DOHH2 (cell line): Measurements from ENCODE around the gene SLC6A6.

ENCODE experiments used
- H3F3A ChIP-seq: fragments of 200-600 bp; sonication (generic), shearing (Covaris generic); 2 replicates; pipeline ENCODE4 v1.6.0; 2016; ENCODE audit warnings: antibody characterized with exemption, mild to moderate bottlenecking; ENCODE audit not compliant: control insufficient read depth, insufficient read depth
- H3K27ac ChIP-seq: fragments of 200-600 bp; sonication (generic); 2 replicates; pipeline ENCODE4 v1.5.1; 2014; ENCODE audit warnings: low read depth, mild to moderate bottlenecking, low read length, moderate library complexity
- H3K27me3 ChIP-seq: fragments of 200-600 bp; sonication (generic); 2 replicates; pipeline ENCODE4 v1.6.1; 2014; ENCODE audit warnings: mild to moderate bottlenecking, low read length, mixed read lengths; ENCODE audit not compliant: control insufficient read depth
- H3K36me3 ChIP-seq: fragments of 200-600 bp; sonication (generic); 2 replicates; pipeline ENCODE4 v1.6.1; 2014; ENCODE audit warnings: mild to moderate bottlenecking, low read length, moderate library complexity, mixed read lengths; ENCODE audit not compliant: control insufficient read depth
- H3K4me1 ChIP-seq: fragments of 200-600 bp; sonication (generic); 2 replicates; pipeline ENCODE4 v1.6.1; 2014; ENCODE audit warnings: mild to moderate bottlenecking, low read length, mixed read lengths; ENCODE audit not compliant: control insufficient read depth
- H3K4me2 ChIP-seq: fragments of 200-600 bp; sonication (generic); 2 replicates; pipeline ENCODE4 v1.6.0; 2014; ENCODE audit warnings: mild to moderate bottlenecking, low read length, moderate library complexity
- H3K4me3 ChIP-seq: fragments of 200-600 bp; sonication (generic); 2 replicates; pipeline ENCODE4 v1.5.1; 2014; ENCODE audit warnings: mild to moderate bottlenecking, low read length, mixed read lengths
- H3K79me2 ChIP-seq: fragments of 200-600 bp; sonication (generic); 2 replicates; pipeline ENCODE4 v1.6.1; 2014; ENCODE audit warnings: mild to moderate bottlenecking, low read length, mixed read lengths; ENCODE audit not compliant: control insufficient read depth
- H3K9me2 ChIP-seq: fragments of 200-600 bp; sonication (generic); replicated peaks from 2 replicates; pipeline ENCODE4 v1.6.1; 2014; ENCODE audit warnings: mild to moderate bottlenecking, low read length, mixed read lengths; ENCODE audit not compliant: control insufficient read depth
- H3K9me3 ChIP-seq: fragments of 200-600 bp; sonication (generic); 2 replicates; pipeline ENCODE4 v1.6.1; 2014; ENCODE audit warnings: antibody characterized with exemption, low read length, mixed read lengths; ENCODE audit not compliant: control insufficient read depth, insufficient read depth
- H4K20me1 ChIP-seq: fragments of 200-600 bp; sonication (generic); 2 replicates; pipeline ENCODE4 v1.6.0; 2014; ENCODE audit warnings: low read depth, mild to moderate bottlenecking, antibody characterized with exemption, low read length, moderate library complexity; ENCODE audit not compliant: control insufficient read depth, insufficient read depth
- EZH2phosphoT487 ChIP-seq: fragments of 200-600 bp; sonication (generic); IDR thresholded peaks from 2 replicates; pipeline ENCODE4 v1.6.1; 2017; ENCODE audit warnings: borderline replicate concordance, mild to moderate bottlenecking, antibody characterized with exemption, low read length, moderate library complexity, mixed read lengths
- TF ChIP-seq, protein P1 (sequence below): fragments of 200-600 bp; sonication (generic); IDR thresholded peaks from one replicate; pipeline ENCODE4 v1.5.1; 2014; ENCODE audit warnings: antibody characterized with exemption, mild to moderate bottlenecking, low read depth, low read length; ENCODE audit not compliant: poor library complexity, severe bottlenecking

Gene SLC6A6

DNA sequence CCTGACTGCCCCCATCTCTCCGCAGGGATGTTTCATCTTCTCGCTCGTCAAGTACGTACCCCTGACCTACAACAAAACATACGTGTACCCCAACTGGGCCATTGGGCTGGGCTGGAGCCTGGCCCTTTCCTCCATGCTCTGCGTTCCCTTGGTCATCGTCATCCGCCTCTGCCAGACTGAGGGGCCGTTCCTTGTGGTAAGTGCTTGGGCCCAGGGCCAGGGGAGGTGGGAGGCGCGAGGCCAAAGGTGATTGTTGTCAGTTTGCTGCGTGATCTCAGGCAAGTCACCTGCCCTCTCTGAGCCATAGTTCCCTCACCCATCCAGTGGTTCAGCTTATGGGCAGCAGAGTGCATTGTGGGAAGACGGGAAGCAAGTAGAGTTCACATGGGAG is 79.2 kb downstream of the SLC6A6 start:
- H3K79me2 ChIP-seq: no peaks in the 10 kb centered on the region
- no peaks in the 10 kb centered on the region for H3K9me3 ChIP-seq
- no peak overlapping the region for H3K27ac ChIP-seq
- H3K4me3 ChIP-seq: no peak overlapping the region
- H3F3A ChIP-seq: no peaks in the 10 kb centered on the region
- H3K4me1 ChIP-seq: no peaks in the 10 kb centered on the region
- H3K4me2 ChIP-seq: no peak overlapping the region
- H3K9me2 ChIP-seq: no peaks in the 10 kb centered on the region
- peaks cover 85% of the 10 kb centered on the region for H3K36me3 ChIP-seq
- H3K27me3 ChIP-seq: no peaks in the 10 kb centered on the region
- no peak for TF ChIP-seq EZH2phosphoT487
- TF ChIP-seq, protein P1, sequence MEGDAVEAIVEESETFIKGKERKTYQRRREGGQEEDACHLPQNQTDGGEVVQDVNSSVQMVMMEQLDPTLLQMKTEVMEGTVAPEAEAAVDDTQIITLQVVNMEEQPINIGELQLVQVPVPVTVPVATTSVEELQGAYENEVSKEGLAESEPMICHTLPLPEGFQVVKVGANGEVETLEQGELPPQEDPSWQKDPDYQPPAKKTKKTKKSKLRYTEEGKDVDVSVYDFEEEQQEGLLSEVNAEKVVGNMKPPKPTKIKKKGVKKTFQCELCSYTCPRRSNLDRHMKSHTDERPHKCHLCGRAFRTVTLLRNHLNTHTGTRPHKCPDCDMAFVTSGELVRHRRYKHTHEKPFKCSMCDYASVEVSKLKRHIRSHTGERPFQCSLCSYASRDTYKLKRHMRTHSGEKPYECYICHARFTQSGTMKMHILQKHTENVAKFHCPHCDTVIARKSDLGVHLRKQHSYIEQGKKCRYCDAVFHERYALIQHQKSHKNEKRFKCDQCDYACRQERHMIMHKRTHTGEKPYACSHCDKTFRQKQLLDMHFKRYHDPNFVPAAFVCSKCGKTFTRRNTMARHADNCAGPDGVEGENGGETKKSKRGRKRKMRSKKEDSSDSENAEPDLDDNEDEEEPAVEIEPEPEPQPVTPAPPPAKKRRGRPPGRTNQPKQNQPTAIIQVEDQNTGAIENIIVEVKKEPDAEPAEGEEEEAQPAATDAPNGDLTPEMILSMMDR: no peak
- no peaks in the 10 kb centered on the region for H4K20me1 ChIP-seq

DNA sequence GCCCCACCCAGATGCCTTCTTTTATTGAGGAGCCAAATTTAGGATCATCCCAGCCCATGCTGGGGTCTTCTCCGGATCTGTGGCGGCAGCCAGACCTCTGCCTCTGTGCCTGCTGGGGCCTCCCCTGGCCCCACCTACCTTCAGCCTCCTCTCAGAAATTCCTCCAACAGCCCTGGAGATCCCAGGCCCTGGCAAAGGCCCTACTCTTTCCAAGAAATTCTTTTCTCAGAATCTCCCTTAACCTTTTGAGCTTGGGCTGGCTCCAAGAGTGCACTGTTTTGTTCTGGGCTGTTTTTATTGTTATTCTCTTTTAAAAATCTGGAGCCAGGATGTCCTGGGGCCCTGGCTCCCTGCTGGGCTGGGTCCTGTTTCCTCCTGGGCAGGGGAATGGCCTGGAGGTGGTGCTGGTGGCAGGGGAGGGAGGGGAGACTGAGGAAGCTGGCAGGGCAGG is 79.9 kb downstream of the SLC6A6 start:
- H3K9me2 ChIP-seq: no peaks in the 10 kb centered on the region
- H3K4me3 ChIP-seq: no peak overlapping the region
- H3K4me2 ChIP-seq: no peak overlapping the region
- no peaks in the 10 kb centered on the region for H3K27me3 ChIP-seq
- no peak overlapping the region for H3K27ac ChIP-seq
- H3F3A ChIP-seq: no peaks in the 10 kb centered on the region
- H3K79me2 ChIP-seq: no peaks in the 10 kb centered on the region
- no peaks in the 10 kb centered on the region for H3K4me1 ChIP-seq
- TF ChIP-seq, protein P1: no peak
- H3K36me3 ChIP-seq: peaks cover 79% of the 10 kb centered on the region
- no peaks in the 10 kb centered on the region for H4K20me1 ChIP-seq
- H3K9me3 ChIP-seq: no peaks in the 10 kb centered on the region

DNA sequence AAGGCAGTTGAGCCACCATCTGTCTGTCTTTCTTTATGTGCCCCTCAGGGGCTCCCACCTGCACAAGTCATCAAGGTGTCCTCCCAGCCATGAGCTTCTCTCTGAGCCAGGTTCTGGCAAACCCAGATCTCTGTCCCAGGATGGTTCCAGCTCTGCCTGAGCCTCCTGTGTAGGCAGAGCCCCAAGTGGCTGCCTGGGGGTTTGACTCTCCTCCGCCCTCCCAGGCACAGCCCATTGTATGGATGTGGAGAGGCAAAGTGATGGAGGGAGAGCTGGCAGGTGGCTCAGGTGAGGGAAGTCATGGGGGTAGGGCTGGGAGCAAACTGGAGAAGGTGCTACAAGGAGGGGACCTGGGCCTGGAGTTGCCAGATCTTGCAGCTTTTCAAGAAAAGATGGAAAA is 80.9 kb downstream of the SLC6A6 start:
- H3K36me3 ChIP-seq: peaks cover 76% of the 10 kb centered on the region
- H3K4me3 ChIP-seq: no peak overlapping the region
- TF ChIP-seq EZH2phosphoT487: no peak
- TF ChIP-seq, protein P1: no peak
- H4K20me1 ChIP-seq: no peaks in the 10 kb centered on the region
- no peak overlapping the region for H3K4me2 ChIP-seq
- H3K27me3 ChIP-seq: no peaks in the 10 kb centered on the region
- H3K27ac ChIP-seq: no peak overlapping the region
- H3K9me3 ChIP-seq: no peaks in the 10 kb centered on the region
- no peaks in the 10 kb centered on the region for H3K9me2 ChIP-seq
- no peaks in the 10 kb centered on the region for H3K79me2 ChIP-seq
- H3F3A ChIP-seq: no peaks in the 10 kb centered on the region
- no peaks in the 10 kb centered on the region for H3K4me1 ChIP-seq

DNA sequence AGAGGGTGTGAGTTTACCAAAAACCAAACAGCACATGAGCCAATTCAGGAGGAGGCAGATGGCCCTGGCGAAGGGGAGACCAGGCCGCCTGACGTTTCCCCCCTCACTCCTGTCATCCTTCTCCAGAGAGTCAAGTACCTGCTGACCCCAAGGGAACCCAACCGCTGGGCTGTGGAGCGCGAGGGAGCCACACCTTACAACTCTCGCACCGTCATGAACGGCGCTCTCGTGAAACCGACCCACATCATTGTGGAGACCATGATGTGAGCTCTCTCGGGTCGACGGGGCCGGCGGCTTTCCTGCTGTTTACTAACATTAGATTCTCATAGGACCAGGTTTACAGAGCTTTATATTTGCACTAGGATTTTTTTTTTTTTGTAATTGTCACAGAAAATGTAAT is 82.3 kb downstream of the SLC6A6 start:
- H3K36me3 ChIP-seq: peaks cover 61% of the 10 kb centered on the region
- no peaks in the 10 kb centered on the region for H3K79me2 ChIP-seq
- no peaks in the 10 kb centered on the region for H3K27me3 ChIP-seq
- no peak overlapping the region for H3K27ac ChIP-seq
- H3K4me1 ChIP-seq: no peaks in the 10 kb centered on the region
- no peak overlapping the region for H3K4me2 ChIP-seq
- H3K9me3 ChIP-seq: no peaks in the 10 kb centered on the region
- H3K4me3 ChIP-seq: no peak overlapping the region
- TF ChIP-seq, protein P1: no peak
- no peak for TF ChIP-seq EZH2phosphoT487
- H4K20me1 ChIP-seq: no peaks in the 10 kb centered on the region
- no peaks in the 10 kb centered on the region for H3K9me2 ChIP-seq
- no peaks in the 10 kb centered on the region for H3F3A ChIP-seq
